GM19328 (cell line): Measurements from ENCODE around the gene RADIL.
"Not testable (repeated sequence)": the region's sequence is repeated elsewhere in the genome, so short reads cannot be mapped to it uniquely, and the experiment has no call there.

Experiments used
- ATAC-seq: cut with Tn5 transposase; IDR thresholded peaks from one replicate; pipeline ENCODE4 v1.9.1; 2021; ENCODE audit warnings: mild to moderate bottlenecking, moderate library complexity; ENCODE audit not compliant: unreplicated experiment

The RADIL gene

GRCh38 chr7:4794171-4794570 is 89.3 kb downstream of the RADIL start:
- not testable (repeated sequence) for ATAC-seq

GRCh38 chr7:4793385-4793993 is 90.0 kb downstream of the RADIL start:
- not testable (repeated sequence) for ATAC-seq

GRCh38 chr7:4792537-4793126 is 90.9 kb downstream of the RADIL start:
- no peak for ATAC-seq

- no peak for ATAC-seq
Measured at GRCh38 chr7:4791738-4792536, 91.6 kb downstream of the RADIL start.

GRCh38 chr7:4791101-4791737 is 92.3 kb downstream of the RADIL start:
- no peak for ATAC-seq

- ATAC-seq, result no peak
Measured at GRCh38 chr7:4790516-4790991, 93.0 kb downstream of the RADIL start.

GRCh38 chr7:4790078-4790465 is 93.4 kb downstream of the RADIL start:
- ATAC-seq, result no peak

GRCh38 chr7:4789194-4790077 is 94.1 kb downstream of the RADIL start:
- no peak for ATAC-seq

GRCh38 chr7:4788627-4789189 is 94.8 kb downstream of the RADIL start:
- no peak for ATAC-seq

- no peak for ATAC-seq
Measured at GRCh38 chr7:4787947-4788626, 95.4 kb downstream of the RADIL start.

GRCh38 chr7:4787541-4787940 is 96.0 kb downstream of the RADIL start:
- ATAC-seq, result no peak

- ATAC-seq, result no peak
Measured at GRCh38 chr7:4786015-4786414, 97.5 kb downstream of the RADIL start.

- ATAC-seq, result no peak
Measured at GRCh38 chr7:4785371-4785770, 98.1 kb downstream of the RADIL start.

- ATAC-seq, result no peak
Measured at GRCh38 chr7:4784799-4785198, 98.7 kb downstream of the RADIL start.

GRCh38 chr7:4783762-4784351 is 99.7 kb downstream of the RADIL start:
- no peak for ATAC-seq

GRCh38 chr7:4783292-4783652 is 100.2 kb downstream of the RADIL start:
- ATAC-seq, result no peak

- no peak for ATAC-seq
Measured at GRCh38 chr7:4782333-4783291, 100.9 kb downstream of the RADIL start.

- ATAC-seq, result no peak
Measured at GRCh38 chr7:4781366-4782069, 102.0 kb downstream of the RADIL start.
